IPS DF 4.7 (cell line): ENCODE measurements around the gene RHOT2.

Experiments
- DNase-seq: peaks from one replicate; pipeline ENCODE4 v3.0.0-alpha.2; 2013; ENCODE audit warnings: low spot score; ENCODE audit errors: extremely low read depth

RHOT2 gene

DNA sequence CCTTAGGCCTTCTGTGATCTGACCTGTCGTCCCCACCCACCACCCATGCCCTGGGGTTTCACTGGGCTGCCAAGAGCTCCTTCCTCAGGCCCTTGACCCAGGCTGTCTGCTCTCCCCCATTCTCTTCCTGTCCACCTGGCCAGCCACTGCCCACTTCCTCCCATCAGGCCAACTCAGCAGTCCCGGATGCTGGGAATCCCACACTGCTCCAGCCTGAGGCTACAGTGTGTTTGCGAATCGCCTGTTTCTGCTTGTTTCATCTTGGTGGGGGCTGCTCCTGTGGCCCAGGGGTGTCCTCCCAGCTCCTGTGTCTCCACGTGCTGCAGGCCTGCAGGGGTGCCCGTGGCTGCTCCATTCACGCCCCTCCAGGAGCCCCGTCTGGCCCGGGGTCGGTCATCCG is 46.1 kb downstream of the RHOT2 start:
- DNase-seq = no peak

DNA sequence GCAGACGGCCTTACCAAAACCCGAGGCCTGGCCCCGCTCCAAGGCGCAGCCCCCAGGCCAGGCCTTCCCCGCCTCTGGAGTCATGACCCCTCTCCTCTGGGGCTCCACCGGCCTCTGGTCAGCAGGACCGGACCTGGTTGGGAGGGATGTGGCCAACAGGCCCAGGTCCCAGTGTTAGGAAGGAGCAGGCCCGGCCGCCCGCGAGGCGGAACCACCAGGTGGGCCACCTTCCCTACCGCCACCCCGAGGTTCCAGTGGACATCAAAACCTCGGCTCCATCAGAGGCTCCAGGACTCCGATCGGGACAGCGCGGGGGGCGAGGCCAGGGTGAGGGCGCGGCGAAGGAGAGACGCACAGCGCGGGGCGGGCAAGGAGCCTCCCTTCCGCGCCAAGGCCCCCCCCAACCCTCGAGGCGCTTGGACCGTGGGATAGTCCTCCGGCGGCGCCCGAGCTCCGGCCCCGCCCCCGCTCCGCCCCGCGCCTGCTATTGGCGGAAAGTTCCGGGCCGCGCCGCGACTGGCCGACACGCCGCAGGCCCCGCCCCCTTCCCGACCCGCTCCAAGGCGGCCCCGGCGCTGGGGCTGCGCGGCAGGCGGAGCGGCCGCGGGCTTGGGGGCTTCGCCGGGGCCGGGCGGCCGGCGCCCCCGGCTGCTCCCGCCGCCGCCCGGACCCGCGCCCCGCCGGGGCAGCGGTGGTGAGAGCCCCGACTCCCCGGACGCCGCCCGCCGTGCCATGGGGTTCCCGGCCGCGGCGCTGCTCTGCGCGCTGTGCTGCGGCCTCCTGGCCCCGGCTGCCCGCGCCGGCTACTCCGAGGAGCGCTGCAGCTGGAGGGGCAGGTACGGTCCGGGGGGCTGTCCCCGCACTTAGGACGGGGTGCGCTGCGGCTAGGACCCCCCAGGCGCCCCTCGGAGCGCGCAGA is 46.9 kb downstream of the RHOT2 start, which contains the start of gene METRN:
TSS of gene METRN (plus strand) at position 561 of the 919 bp plus-strand sequence. CDS start at position 733, 172 bp downstream.
- DNase-seq = no peak

DNA sequence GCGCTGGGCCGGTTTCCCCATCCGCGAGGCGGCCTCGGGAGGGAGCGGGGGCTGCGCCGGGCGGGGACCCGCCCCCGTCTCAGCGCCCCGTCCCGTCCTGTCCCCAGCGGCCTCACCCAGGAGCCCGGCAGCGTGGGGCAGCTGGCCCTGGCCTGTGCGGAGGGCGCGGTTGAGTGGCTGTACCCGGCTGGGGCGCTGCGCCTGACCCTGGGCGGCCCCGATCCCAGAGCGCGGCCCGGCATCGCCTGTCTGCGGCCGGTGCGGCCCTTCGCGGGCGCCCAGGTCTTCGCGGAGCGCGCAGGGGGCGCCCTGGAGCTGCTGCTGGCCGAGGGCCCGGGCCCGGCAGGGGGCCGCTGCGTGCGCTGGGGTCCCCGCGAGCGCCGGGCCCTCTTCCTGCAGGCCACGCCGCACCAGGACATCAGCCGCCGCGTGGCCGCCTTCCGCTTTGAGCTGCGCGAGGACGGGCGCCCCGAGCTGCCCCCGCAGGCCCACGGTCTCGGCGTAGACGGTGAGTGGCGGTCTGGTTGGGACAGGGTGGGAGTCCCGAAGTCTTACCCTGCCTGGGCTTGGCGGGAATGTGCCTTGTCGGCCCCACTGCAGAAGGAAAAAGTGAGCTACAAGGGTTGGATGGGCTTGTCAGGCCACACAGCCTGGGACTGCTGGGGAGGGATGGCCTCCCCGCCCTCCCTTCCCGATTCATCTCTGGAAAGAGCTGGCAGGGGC is 47.7 kb downstream of the RHOT2 start:
- DNase-seq = no peak

DNA sequence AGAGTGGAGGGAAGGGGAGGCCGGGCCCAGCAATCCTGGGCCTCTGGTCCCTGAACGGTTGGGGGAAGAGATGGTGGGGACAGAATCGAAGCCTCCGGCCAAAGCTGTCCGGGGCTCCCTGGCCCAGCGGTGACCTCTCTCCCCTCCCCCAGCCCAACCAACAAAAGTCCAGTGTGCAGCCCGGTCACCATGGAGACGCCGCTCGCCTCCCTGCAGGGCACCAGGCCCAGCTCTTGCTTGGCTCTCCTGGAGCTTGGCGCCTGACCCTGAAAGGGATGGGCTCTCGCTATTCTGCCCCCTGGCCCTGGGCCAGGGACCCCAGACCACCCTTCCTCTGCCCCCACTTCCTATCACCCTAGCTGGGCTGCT is 48.3 kb downstream of the RHOT2 start:
- DNase-seq = no peak

DNA sequence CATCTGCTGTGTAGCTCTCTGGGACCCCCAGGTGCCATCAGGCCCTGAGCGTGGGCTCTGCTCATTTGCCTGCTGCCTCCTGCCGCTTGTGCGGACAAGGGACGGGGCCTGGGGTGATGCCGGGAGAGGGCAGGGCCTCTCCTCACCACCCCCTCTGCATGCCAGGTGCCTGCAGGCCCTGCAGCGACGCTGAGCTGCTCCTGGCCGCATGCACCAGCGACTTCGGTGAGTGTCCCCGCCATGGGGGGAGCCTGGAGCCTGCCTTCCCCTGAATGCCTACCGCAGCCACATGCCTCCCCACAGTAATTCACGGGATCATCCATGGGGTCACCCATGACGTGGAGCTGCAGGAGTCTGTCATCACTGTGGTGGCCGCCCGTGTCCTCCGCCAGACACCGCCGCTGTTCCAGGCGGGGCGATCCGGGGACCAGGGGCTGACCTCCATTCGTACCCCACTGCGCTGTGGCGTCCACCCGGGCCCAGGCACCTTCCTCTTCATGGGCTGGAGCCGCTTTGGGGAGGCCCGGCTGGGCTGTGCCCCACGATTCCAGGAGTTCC is 48.9 kb downstream of the RHOT2 start:
- no peak for DNase-seq

DNA sequence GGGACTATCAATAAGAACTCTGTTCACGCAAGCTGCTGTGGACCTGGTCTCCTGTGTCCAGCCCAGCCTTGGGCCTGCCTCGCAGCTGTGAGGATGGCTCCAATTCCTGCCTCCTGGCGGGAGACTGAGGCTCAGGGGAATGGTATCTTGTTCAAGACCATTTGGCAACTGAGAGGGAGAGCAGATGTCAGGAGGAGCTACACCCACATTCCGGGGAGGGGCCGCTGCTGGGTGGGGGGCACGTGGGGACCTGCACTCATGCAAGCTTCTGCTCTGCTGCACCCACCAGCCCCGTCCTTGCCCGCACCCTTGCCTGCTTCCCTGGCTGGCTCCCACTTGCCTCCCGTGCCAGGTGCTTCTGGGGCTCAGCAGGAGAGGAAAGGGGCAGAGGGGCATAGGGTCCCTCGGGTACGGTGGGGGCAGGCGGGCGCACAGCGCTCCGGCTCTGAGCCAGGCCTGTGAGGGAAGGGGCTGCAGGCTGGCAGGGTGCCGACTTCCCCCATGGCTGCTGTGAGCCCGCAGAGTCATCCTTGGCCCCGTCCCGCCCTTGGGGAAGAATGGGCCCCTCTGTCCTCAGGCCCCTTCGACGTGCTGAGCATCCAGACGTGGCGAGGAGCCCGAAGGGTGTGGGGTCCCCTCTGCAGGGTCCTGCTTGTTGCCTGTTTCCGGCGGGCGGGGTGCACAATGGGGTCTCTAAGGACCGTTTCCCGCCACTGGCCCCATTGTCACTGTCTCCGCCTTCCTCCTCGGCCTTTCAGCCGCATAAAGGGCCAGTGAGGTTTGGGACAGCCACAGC is 49.7 kb downstream of the RHOT2 start:
- DNase-seq = no peak

DNA sequence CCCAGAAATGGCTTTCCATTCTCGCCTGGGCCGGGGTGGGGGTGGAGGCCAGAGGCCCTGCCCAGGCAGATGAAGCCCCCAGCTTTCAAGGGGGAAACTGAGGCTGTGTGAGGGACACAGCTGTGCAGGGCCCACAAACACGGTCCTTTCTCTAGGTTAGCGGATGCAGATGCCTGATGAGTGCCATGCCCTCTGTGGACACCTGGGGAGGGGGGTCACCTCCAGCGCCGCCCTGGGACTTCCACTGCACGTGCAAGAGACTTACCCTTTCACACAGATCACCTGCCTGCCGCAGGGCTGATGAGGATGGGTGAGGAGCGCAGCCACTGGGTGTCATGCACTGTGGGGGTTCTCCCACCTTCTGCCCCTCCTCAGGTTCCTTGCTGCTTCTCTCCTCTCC is 50.5 kb downstream of the RHOT2 start:
- DNase-seq = no peak

DNA sequence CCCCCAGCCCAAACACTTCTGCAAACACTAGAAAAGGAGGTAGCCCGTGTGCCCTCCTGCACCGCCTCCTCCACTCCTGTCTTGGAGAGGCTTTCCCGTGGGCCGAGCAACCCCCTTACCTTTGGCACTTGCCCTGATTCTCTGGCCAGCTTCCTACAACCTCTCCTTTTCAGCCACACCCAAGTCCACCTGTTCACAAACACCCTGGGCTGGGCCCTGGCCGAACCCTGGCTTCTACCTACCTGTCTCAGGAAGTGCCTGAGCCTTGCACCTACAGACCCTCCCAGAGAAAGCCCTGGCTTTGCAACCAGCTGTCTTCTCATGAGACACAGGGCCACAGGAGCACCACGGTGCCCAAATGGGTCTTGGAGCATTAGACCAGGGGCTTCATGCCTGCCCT is 51.0 kb downstream of the RHOT2 start:
- DNase-seq = no peak

DNA sequence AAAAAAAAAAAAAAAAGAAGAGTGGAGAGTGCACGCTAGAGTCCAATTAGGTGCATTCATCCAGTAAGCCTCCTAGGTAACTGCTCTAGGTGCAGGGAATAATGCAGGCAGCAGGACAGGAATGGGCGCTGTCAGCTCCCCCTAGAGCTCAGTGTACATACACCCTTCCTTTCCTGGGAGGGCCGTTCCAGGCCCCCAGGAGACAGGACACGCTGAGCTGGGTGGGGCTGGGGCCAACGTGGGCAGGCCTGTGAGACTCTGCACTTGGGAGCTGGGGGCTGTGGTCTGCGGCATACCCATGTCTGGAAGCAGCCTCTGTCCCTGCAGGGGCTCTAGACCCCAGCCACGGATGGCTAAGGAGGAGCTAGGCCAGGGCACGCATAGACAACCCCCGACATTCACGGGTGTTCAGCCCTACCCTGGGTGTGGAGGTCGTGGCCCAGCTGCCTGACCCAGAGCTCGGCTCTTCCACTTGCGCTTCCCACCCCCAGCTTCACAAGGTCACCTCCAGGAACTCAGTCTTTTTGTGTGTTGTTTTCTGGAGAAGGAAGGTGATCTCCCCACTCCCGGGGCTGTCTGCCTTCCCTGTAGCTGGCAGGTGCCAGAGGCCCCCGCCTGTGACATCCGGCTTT is 52.0 kb downstream of the RHOT2 start:
- DNase-seq = no peak

DNA sequence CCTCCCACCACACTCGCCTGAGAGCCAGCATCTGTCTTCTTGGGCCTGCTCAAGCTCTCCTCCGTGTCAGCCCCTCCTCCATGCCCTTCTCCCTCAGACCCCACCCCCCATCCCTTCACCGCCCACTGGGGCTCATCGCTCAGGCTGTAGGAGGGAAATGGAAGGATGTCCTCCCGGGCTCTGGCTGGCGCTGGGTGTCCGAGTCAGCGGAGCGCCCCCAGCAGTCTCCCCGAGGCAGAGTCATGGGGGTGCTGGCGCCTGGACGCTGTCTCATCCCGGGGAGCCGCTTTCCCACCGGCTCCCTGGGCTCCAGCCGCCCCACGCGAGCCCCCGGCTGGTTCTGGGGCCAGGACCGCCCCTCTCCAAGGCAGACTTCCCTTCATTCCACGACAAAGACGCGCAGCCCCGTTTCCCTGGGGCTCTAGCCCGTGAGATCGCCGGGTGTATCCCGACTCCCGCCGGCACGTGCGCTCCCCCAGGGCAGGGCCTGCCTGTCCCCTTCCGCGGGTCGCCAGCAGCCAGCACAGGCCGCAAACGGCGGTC is 52.6 kb downstream of the RHOT2 start:
- DNase-seq = no peak

DNA sequence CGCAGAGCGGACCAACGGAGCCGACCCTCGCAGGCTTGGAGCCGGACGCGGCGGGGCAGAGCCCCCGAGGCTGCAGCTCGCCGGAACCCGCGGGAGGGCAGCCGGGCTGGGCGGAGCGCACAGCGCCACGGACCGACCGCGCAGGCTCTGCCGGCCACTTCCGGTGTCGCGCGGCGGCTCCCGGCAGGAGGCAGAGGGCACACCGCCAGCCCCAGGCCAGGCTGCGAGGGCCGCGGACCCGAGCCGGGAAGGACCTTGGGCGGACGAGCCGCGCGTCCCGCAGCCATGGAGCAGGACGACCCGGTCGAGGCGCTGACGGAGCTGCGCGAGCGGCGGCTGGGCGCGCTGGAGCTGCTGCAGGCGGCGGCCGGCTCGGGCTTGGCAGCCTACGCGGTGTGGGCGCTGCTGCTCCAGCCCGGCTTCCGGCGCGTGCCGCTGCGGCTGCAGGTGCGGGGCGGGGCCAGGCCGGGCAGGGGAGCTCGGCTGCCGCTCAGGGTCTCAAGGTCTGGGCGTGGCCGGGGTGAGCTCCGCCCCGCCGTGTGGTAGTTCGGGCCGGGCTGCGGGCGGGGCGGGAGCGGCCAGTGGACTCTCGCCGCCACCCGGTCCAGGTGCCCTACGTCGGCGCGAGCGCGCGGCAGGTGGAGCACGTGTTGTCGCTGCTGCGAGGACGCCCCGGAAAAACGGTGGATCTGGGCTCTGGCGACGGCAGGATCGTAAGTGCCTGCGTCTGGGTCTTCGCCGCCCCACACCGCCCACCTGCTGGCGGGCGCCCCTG is 53.2 kb downstream of the RHOT2 start, which contains the start of gene ANTKMT:
TSS of gene ANTKMT (plus strand) at position 157 of the 775 bp plus-strand sequence. CDS start at position 286, 129 bp downstream.
- DNase-seq = no peak

DNA sequence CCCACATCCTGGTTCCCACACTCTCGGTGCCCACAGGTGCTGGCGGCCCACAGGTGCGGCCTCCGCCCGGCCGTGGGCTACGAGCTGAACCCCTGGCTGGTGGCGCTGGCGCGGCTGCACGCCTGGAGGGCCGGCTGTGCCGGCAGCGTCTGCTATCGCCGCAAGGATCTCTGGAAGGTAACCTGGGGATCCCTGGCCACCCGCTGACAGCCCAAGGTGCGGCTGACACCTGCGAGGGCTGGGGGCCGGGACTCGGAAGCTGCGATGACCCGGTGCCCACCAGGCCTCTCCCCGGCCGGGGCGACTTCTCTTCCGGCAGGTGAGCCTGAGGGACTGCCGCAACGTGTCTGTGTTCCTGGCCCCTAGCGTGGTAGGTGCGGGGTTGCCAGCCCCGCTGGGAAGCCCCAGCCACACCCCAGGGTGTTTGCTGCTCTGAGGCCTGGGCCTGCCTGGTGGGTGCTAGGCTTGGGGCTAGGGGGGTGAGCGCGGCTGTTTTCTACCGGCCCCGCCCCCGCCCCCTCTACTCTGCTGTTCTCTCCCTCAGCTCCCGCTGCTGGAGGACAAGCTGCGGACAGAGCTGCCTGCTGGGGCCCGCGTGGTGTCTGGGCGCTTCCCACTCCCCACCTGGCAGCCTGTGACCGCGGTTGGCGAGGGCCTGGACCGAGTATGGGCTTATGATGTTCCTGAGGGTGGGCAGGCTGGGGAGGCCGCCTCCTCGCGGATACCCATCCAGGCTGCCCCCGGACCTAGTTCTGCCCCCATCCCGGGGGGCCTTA is 54.0 kb downstream of the RHOT2 start:
- no peak for DNase-seq

DNA sequence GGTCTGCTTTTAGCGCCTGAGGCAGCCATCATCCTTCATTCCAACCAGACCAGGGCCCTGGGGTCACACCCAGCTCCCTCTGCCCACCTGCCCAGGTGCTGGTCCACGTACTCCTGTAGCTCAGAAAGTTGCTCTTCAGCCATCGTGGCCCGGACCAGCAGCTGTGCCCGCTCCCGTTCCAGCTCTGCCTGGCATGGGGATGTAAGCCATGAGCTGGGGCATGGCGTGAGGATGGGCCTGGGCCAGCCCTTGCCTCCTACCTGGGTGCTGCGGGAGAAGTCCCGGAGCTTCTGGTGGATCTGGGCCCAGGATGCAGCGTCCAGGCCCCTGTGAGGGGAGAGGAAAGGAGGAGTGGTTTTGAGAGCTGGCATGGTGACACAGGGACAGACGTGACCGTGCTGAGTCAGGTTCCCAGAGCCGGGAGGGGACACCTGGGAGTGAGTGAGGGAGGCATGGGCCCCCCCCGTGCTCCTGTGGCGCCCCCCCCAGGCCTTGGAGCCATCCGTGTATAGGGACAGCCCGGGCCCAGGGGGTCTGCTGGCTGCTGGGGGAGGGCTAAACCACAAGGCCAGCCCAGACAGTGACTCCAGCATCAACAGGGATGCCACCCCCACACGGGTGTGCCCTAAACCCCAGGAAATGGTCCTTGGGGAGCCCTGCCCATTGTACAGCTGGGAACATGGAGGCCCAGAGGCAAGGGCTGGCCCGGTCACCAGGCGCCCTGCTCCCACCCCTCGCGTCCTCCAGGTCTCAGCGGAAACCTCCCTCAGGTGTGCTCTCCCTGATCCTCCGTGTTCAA is 55.1 kb downstream of the RHOT2 start:
- no peak for DNase-seq

DNA sequence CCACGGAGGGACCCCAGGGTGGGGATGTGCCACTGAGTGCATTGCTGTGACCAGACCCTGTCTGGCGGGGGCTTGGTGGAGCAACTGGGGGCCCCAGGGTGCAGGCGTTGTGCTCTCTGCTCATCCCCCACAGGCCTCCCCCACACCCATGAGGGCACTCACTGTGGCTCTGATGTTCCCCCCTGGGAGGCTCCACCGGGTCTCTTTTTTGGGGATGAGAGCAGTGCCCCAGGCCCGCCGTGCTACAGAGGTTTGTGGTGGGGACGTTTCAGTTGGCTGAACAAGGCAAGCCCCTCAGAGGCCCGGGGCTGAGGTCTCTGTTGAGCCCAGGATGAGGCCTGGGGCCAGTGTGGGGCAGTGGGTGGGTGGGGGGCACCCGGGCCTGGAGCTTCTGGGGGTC is 55.8 kb downstream of the RHOT2 start:
- no peak for DNase-seq
